HCT116 (cell line): Measurements from ENCODE around the gene TNRC6B. TPM values are rescaled to one million over a fixed set of nuclear protein-coding genes. Genes with fewer than 3 reads are reported as not detected.

Source experiments
- ATAC-seq: fragments of 200-7000 bp; cut with Tn5 transposase; 2 replicates; pipeline ENCODE4 v1.9.1; 2020; ENCODE audit warnings: mild to moderate bottlenecking, moderate library complexity
- BruUV-seq: library from RNA; stranded (reverse); fragments of 400-500 nt; replicated peaks from 2 replicates; lab custom pipeline; 2021; lab: Mats Ljungman, UMichigan
- CTCF ChIA-PET: fragments of 300-600 bp; sonication (Branson Sonifier 250); formaldehyde crosslinking; loops from one replicate; lab custom pipeline; 2021; ENCODE audit warnings: antibody characterized with exemption; lab: Charles Lee
- POLR2A ChIA-PET: fragments of 300-600, 350-600 bp; sonication (Branson Sonifier 250); formaldehyde crosslinking; loops from one replicate; lab custom pipeline; 2021; ENCODE audit warnings: antibody characterized with exemption; lab: Charles Lee
- RAD21 ChIA-PET, 2 experiments: fragments of 300-600 bp; sonication (Branson Sonifier 250); formaldehyde crosslinking; loops; one replicate each; lab custom pipeline; 2023; ENCODE audit warnings: low total read pairs in 2 of 2; ENCODE audit not compliant: uncharacterized antibody in 2 of 2, unreplicated experiment in 2 of 2, low non-redundant PET in 1 of 2; lab: Charles Lee
- DNase-seq: peaks from one replicate; pipeline ENCODE4 v3.0.0-alpha.2; 2010; ENCODE audit warnings: low read depth, low spot score
- H2AFZ ChIP-seq: fragments of 200-600 bp; shearing (Covaris generic), sonication (generic); 2 replicates; pipeline ENCODE4 v1.6.1; 2017; ENCODE audit warnings: low read depth, mixed run types, mixed read lengths, antibody characterized with exemption, low read length; ENCODE audit not compliant: poor library complexity, severe bottlenecking
- H3K27ac ChIP-seq: 2 replicates; pipeline ENCODE4 v1.5.1; 2012; ENCODE audit warnings: low read depth, low read length
- H3K27me3 ChIP-seq: fragments of 200-600 bp; sonication (generic); 2 replicates; pipeline ENCODE4 v1.6.1; 2016; ENCODE audit warnings: mixed run types, low read length, mixed read lengths; ENCODE audit not compliant: insufficient read depth
- H3K36me3 ChIP-seq, 2 experiments: fragments of 200-500 bp in 1 of 2; fragments of 200-600 bp in 1 of 2; sonication (Bioruptor generic) in 1 of 2; sonication (generic) in 1 of 2; 2 replicates each; pipeline versions ENCODE4 v1.5.1 to v1.6.1; 2014 to 2016; ENCODE audit warnings: low read length in 2 of 2, inconsistent platforms in 1 of 2, mixed read lengths in 1 of 2, mixed run types in 1 of 2; ENCODE audit not compliant: insufficient read depth in 2 of 2, control insufficient read depth in 1 of 2
- H3K4me1 ChIP-seq, 2 experiments: fragments of 200-600 bp in 1 of 2; sonication (generic) in 1 of 2; 2 replicates each; pipeline versions ENCODE4 v1.5.1 to v1.6.1; 2012 to 2017; ENCODE audit warnings: low read length in 2 of 2, inconsistent platforms in 1 of 2, mild to moderate bottlenecking in 1 of 2, mixed read lengths in 1 of 2, mixed run types in 1 of 2, moderate library complexity in 1 of 2; ENCODE audit not compliant: insufficient read depth in 2 of 2, control insufficient read depth in 1 of 2
- H3K4me2 ChIP-seq: fragments of 200-600 bp; sonication (generic); 2 replicates; pipeline ENCODE4 v1.6.1; 2017; ENCODE audit warnings: mixed run types, low read length, mixed read lengths
- H3K4me3 ChIP-seq, 2 experiments: fragments of 200-600 bp in 1 of 2; sonication (generic) in 1 of 2; replicated peaks in 1 of 2; 2 replicates each; pipeline ENCODE4 v1.5.1; 2011 to 2016; ENCODE audit warnings: low read length in 2 of 2, control low read depth in 1 of 2, low read depth in 1 of 2, mild to moderate bottlenecking in 1 of 2, mixed read lengths in 1 of 2, mixed run types in 1 of 2
- H3K79me2 ChIP-seq: fragments of 200-600 bp; sonication (generic); 2 replicates; pipeline ENCODE4 v1.6.1; 2017; ENCODE audit warnings: mild to moderate bottlenecking, mixed run types, low read length, moderate library complexity, mixed read lengths; ENCODE audit not compliant: insufficient read depth
- H3K9ac ChIP-seq: fragments of 200-600 bp; sonication (generic); 2 replicates; pipeline ENCODE4 v1.6.1; 2016; ENCODE audit warnings: low read length, mixed read lengths
- H3K9me2 ChIP-seq: fragments of 200-600 bp; sonication (generic), shearing (Covaris generic); 2 replicates; pipeline ENCODE4 v1.6.1; 2017; ENCODE audit warnings: mixed run types, mild to moderate bottlenecking, moderate library complexity; ENCODE audit not compliant: insufficient read depth
- H3K9me3 ChIP-seq, 2 experiments: fragments of 200-500 bp in 1 of 2; fragments of 200-600 bp in 1 of 2; sonication (Bioruptor generic) in 1 of 2; sonication (generic) in 1 of 2; 2 replicates each; pipeline ENCODE4 v1.6.1; 2014 to 2017; ENCODE audit warnings: low read length in 2 of 2, mixed read lengths in 2 of 2, inconsistent platforms in 1 of 2, low read depth in 1 of 2, mild to moderate bottlenecking in 1 of 2, mixed run types in 1 of 2, moderate library complexity in 1 of 2; ENCODE audit not compliant: control insufficient read depth in 1 of 2, insufficient read depth in 1 of 2
- H4K20me1 ChIP-seq: fragments of 200-600 bp; sonication (generic), shearing (Covaris generic); 2 replicates; pipeline ENCODE4 v1.6.1; 2017; ENCODE audit warnings: mixed run types, mild to moderate bottlenecking, moderate library complexity; ENCODE audit not compliant: insufficient read depth
- CEBPB ChIP-seq: IDR thresholded peaks from 2 replicates; pipeline ENCODE4 v1.6.1; 2012; ENCODE audit warnings: low read depth
- CTCF ChIP-seq, 3 experiments: fragments of 200-600 bp in 1 of 3; sonication (generic) in 1 of 3; IDR thresholded peaks in 2 of 3; conservative IDR thresholded peaks in 1 of 3; 2 replicates each; pipeline ENCODE4 v1.5.1; 2012 to 2017; ENCODE audit warnings: low read depth in 2 of 3, low read length in 2 of 3, antibody characterized with exemption in 1 of 3, borderline replicate concordance in 1 of 3, control low read depth in 1 of 3, mild to moderate bottlenecking in 1 of 3, mixed read lengths in 1 of 3, mixed run types in 1 of 3, moderate library complexity in 1 of 3; ENCODE audit not compliant: insufficient read depth in 1 of 3
- EGR1 ChIP-seq: IDR thresholded peaks from 2 replicates; pipeline ENCODE4 v1.6.1; 2012; ENCODE audit warnings: low read depth
- EZH2phosphoT487 ChIP-seq: fragments of 200-600 bp; IDR thresholded peaks from 2 replicates; pipeline ENCODE4 v1.6.1; 2018; ENCODE audit warnings: antibody characterized with exemption, borderline replicate concordance
- FOSL1 ChIP-seq: IDR thresholded peaks from 2 replicates; pipeline ENCODE4 v1.6.1; 2012; ENCODE audit warnings: low read depth
- JUND ChIP-seq: IDR thresholded peaks from 2 replicates; pipeline ENCODE4 v1.6.1; 2012
- MAX ChIP-seq: IDR thresholded peaks from 2 replicates; pipeline ENCODE4 v1.6.1; 2012
- POLR2A ChIP-seq: IDR thresholded peaks from 2 replicates; pipeline ENCODE4 v1.7.0; 2011; ENCODE audit warnings: borderline replicate concordance; ENCODE audit not compliant: insufficient read depth, insufficient read length; ENCODE audit errors: extremely low read depth
- POLR2AphosphoS5 ChIP-seq: IDR thresholded peaks from 2 replicates; pipeline ENCODE4 v1.6.1; 2011; ENCODE audit warnings: mild to moderate bottlenecking, low read depth, low read length, moderate library complexity
- SIN3A ChIP-seq: IDR thresholded peaks from 2 replicates; pipeline ENCODE4 v1.6.1; 2012; ENCODE audit warnings: low read depth
- SP1 ChIP-seq: IDR thresholded peaks from 2 replicates; pipeline ENCODE4 v1.6.1; 2012; ENCODE audit warnings: low read depth
- TCF7L2 ChIP-seq: IDR thresholded peaks from 2 replicates; pipeline ENCODE4 v1.7.0; 2011; ENCODE audit warnings: borderline replicate concordance, inconsistent platforms; ENCODE audit not compliant: insufficient read depth, insufficient read length; ENCODE audit errors: extremely low read depth
- YY1 ChIP-seq: IDR thresholded peaks from 2 replicates; pipeline ENCODE4 v1.6.1; 2011; ENCODE audit warnings: low read length, low read depth, moderate library complexity, mild to moderate bottlenecking; ENCODE audit not compliant: insufficient replicate concordance; ENCODE audit errors: extremely low read depth
- intact Hi-C: fragments of 100-400 bp; cut with micrococcal nuclease; formaldehyde crosslinking; loops from 2 replicates; pipeline ENCODE4 v1.10.0; 2022
- total RNA-seq: library from RNA; stranded (reverse); gene quantifications from one replicate; pipeline ENCODE4 v1.2.1, GENCODE V29; 2021; ENCODE audit not compliant: unreplicated experiment

The TNRC6B gene
- total RNA-seq, 1 experiment from 2014 or later, result 29.8 TPM

GRCh38 chr22:40302149-40302548 is 124.4 kb downstream of the TNRC6B start:
- Histone ChIP-seq H4K20me1 (no peaks in the 10 kb centered on the region), H3K9ac (no peak overlapping the region), H2AFZ (no peak overlapping the region), H3K36me3 (peaks cover 0 to 8% of the 10 kb centered on the region in 2 experiments; a peak in 1 of 4 replicates), H3K9me2 (no peaks in the 10 kb centered on the region), H3K79me2 (no peaks in the 10 kb centered on the region), H3K4me2 (no peak overlapping the region), H3K4me3 (no peak overlapping the region), H3K27me3 (no peaks in the 10 kb centered on the region), H3K27ac (no peak overlapping the region), H3K9me3 (no peaks in the 10 kb centered on the region), H3K4me1 (peaks cover 10 to 17% of the 10 kb centered on the region in 2 experiments; a peak in 3 of 4 replicates)
- ATAC-seq, result no peak
- intact Hi-C loops, result no loop called here
- ChIA-PET CTCF (no interaction called here), RAD21 (no interaction called here), POLR2A (no interaction called here)
- DNase-seq, result no peak
- BruUV-seq, result no TSS peak
- TF ChIP-seq EZH2phosphoT487, result no peak
- no peak for TF ChIP-seq POLR2A
- no peak for TF ChIP-seq CTCF (IDR thresholded peaks at IDR 0.05 in 2 of 3, conservative IDR thresholded peaks at IDR 0.05 in 1 of 3; ENCODE audit: borderline replicate concordance in 1 of 3, insufficient read depth in 1 of 3, low read depth in 2 of 3, low read length in 2 of 3)
- TF ChIP-seq SIN3A, result no peak
- no peak for TF ChIP-seq CEBPB
- no peak for TF ChIP-seq YY1
- no peak for TF ChIP-seq JUND
- no peak for TF ChIP-seq POLR2AphosphoS5
- TF ChIP-seq FOSL1, result no peak
- TF ChIP-seq MAX, result no peak
- TF ChIP-seq TCF7L2, result no peak
- no peak for TF ChIP-seq EGR1
- TF ChIP-seq SP1, result no peak
